HG03571 (cell line): ENCODE measurements around the gene UBL4B.

Experiments used
- ATAC-seq: cut with Tn5 transposase; IDR thresholded peaks from one replicate; pipeline ENCODE4 v1.9.1; 2021; ENCODE audit not compliant: unreplicated experiment

Gene UBL4B

DNA sequence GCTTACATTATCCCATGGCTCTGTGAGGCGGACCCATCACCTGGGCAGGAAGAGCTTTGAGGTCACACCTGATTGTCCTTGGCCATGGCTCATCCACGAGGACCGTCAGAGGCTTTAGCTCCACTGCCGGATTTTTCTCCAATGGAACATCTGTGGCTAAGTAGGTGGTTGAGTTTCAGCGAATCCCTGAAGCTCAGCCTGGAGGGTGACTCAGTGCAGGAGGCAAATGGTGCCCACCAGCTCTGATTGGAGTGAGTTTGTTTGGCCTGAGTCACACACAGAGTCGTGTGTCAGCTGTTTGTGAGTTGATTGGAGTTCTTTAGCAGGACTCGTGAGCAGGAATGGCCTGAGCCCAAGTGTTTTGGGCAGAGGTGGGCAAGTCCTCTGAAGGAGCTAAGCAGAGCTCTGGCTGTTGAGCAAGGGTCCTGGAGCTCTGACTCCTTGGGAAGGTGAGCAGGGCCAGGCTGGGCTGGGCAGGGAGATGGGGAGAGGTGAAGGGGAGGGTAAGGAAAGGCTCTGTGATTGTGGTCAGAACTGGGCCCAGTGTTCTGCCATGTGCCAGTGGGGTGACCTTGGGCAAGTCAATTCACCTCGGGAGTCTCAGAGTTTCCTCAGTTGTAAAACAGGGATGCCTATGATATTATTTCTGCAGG lies 40.0 kb downstream of the UBL4B start:
- ATAC-seq = no peak

DNA sequence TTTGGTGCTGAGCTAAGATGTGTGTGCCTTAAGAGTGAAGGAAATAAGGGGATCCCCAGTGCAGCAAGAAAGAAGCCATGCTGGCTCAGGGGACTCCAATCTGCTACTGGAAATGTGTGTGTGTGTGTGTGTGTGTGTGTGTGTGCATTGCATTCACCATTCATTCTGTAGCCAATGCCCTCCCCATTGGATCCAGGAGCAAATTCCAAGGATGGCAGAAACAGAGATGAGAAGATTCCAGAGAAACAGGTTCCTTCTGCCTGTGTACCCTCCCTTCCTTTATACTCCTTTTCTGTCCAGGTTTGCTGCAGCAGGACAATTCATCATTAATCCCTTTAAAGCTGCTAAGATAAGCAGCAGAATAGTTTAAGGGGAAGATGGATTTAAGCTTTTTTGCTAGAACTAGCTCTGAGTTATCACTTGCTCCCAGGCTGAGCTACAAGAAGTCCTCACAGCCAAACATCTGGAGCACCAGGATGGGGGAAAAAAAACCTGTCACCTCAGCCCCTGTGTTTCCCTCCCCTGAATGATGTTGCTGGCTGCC lies 41.2 kb downstream of the UBL4B start:
- no peak for ATAC-seq

DNA sequence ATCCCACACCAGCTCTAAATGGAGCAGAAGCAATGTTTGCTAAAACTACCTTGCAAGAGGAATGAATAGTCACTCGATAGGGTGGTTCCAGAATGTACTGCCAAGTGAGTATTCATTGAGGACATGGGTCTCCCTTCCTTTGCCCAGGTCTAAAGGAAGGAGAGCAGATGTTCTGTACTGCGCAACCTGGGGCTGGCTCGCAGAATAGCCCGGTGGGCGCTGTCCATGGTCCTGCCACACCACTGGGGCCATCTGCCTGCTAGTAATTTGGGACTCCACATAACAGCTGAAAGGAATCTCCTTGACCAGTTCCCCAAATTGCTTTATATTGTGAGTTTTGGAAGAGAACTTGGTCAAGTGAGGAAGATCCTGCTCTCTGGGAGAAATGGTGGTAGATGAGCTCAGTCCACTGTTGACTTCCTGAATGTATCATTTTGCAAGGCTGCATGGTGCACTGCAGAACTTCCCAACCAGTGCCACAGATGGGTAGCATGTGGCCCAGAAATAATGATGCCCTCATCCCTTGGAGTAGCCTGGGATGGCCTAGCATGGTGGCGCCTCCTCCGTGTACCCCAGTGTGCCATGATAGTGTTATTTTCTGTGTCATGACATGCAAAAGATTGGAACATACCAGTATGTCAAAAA lies 43.8 kb downstream of the UBL4B start:
- ATAC-seq = no peak

DNA sequence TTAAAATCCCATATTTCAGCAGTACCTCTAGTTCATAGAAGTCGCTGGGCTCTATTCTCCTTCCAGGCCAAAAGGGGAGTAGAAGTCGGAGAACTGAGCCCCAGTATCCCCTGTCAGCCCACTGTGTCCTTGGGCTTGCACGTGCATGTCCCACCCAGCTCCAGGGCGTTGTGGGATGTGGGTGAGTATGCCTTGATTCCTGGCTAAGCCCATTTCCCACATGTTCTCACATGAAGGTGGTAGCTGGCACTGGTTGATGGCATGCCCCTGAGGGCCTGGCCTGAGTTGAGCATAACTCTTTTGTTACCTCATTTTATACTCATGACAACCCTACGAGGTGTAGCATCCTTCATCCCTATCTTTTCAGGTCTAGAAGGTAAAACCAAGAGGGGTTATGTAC lies 46.0 kb downstream of the UBL4B start:
- ATAC-seq = no peak

DNA sequence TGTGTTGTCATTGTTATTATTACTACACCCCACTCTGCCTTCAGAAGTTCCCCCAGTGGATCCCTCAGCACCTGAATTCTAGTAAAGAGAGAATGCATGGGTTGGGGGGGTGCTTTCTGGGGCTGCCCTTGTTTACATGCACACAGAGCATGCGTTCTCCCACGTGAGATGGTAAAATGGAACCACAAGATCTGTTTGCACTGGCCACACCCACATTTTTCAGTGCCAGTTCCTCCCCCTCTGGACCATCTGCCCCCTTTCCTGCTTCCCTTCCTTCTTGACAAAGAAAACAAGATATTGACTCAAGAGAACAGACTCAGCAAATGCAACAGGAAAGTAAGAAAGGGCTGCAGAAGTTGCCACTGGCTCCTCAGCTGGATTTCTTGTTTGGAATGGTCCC lies 46.9 kb downstream of the UBL4B start:
- ATAC-seq = no peak

DNA sequence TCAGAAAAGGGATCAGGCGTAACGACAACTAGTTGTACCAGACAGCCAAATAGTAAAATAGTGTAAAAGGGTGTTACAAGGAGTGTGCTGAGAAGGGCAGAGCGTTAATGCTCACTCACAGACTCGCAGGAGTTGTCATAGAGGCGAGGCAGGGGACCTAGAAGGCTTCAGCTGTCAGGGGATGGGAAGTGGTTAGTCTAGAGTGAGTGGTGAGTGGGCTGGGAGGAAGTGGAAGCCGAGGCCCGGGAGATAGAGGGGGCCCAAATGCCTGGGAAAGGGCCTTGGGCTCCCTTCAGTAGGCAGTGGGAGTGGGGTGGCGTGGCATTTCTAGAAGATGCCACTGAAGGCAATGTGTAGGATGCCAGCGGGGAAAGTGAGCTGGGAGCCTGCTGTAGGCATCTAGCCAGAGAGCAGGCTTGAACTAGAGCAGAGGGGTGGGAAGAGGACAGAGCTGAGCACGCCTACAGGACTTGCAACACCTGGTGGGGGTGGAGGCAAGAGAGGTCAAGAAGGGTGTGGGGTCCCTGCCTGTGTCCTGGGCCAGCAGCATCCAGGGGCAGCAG lies 48.4 kb downstream of the UBL4B start:
- ATAC-seq = no peak

DNA sequence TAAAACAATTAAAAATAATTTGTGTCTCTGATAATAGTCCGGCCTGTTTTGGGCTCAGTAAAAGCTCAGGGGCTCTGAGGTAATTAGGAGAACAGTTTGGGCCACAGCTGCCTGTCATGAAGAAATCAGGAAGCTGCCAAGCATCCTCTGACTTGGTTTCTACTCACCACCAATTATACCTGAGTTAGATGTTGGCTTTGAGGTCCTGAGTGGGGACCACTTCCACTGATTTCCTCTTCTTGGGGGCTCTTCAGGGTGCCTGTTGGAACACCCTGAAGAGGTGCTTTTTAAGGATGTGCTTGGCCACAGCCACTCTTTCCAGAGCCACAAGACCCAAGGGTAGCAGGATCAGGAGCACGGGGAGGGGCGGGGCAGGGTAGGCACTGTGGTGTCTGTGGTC lies 48.9 kb downstream of the UBL4B start:
- no peak for ATAC-seq

DNA sequence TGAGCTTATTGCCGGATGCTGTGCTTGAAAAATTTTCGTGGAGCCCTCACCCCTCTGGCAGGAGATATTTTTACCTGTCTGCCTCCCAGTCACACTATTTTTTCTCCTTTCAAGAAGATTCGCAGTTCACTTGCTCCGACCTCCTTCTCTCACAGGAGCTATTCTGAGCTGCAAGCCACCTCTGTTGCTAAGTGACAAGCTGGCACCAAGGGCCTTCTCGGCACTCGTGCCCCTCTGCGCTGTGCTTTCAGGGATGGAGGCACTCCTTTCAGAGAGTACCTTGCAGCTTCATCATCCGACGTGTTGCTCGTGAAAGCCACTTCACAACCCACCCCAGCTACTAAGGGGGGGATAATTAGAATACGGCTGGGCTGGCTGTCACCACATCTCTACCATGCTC lies 49.6 kb downstream of the UBL4B start:
- no peak for ATAC-seq
